ENCODE results near the gene FBXO10.
"Not testable (repeated sequence)": the region's sequence is repeated elsewhere in the genome, so short reads cannot be mapped to it uniquely, and the experiment has no call there.

The FBXO10 gene

DNA sequence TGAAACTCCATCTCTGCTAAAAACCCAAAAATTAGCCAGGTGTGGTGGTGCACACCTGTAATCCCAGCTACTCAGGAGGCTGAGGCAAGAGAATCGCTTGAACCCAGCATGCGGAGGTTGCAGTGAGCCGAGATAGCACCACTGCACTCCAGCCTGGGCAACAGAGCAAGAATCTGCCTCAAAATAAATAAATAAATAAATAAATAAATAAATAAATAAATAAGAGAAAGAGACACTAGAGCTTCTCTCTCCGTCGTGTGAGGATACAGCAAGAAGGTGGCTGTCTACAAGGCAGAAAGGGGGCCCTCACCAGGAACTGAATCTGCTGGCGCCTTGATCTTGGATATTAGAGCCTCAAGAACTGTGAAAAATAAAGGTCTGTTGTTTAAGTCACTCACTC, 102.2 kb downstream of the FBXO10 start:
- not testable (repeated sequence) for DNase-seq

DNA sequence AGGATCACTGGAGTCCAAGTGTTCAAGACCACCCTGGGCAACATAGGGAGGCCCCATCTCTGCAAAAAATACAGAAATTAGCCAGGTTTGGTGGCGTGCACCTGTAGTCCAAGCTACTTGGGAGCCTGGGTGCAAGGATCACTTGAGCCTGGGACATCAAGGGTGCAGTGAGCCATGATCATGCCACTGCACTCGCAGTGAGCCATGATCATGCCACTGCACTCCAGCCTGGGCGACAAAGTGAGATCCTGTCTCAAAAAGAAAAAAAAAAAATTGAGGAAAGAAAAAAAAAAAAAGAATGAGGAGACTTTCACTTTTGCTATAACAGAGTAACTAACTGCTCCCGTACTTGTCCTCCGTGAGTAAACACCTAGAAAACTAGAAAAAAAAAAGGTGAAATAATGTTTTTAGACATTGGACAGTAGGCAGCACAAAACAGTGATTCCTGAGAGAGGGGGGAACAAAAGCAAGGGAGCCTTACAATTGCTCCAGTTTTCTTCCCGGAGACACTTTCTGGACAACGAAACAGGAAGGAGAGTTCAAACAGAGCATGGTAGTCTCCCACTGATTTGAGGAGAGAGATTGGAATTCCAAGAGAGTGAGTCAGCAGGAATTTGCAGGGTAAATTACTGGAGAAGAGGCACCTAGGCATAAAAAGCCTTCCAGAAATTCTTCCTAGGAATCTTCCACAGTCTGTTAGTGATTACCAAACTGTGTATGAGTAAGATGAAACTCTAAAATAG, 104.1 kb downstream of the FBXO10 start:
- DNase-seq: no peak

- no peak for DNase-seq
These were observed 107.6 kb downstream of the FBXO10 start for GRCh38 chr9:37468620-37469019.

- not testable (repeated sequence) for DNase-seq
These were observed 108.7 kb downstream of the FBXO10 start for GRCh38 chr9:37467530-37467929.

- peak; percentile 27 for DNase-seq
These were observed 110.0 kb downstream of the FBXO10 start for GRCh38 chr9:37466037-37466709.

DNA sequence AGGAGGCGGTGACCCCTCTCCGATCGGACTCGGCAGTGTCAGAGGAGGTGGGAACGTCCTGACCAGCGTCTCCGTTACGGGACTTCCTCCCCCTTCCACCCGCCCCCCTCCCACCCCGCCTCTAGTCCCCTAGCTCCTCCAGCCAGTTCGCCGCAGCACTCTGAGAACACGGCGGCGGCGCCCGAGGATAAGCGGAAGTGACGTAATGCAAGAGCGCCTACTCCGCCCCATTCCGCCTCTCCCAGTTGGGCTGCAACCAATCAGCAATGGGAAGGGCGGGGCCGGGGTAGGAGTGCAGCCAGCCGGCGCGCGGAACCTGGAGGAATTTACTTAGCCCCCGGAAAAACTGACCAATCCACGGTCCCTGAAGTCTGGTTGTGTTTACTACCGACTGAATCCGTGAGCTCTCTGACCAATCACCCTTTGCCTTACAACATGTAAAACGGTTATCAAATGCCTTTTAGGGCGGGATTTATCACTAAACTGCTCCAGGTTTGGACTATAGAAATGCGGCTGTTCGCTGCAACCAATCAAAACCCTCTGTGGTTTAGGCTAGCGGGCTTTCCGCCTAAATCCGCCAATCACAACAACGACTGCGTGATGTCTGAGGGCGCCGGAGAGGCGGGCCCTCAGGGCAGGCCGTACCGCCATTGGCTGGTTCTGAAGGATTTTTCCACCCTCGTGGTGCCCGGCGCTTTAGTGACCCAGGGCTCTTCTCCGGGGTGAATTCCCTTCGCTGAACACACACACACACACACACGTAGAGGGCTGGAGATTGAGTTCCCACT, 110.7 kb downstream of the FBXO10 start, which contains the start of gene ZBTB5:
ZBTB5 (minus strand) TSS at position 202 of the 788 bp plus-strand sequence. CDS start 22,899 bp downstream, outside the sequence.
- peak; percentile 91 for DNase-seq

- DNase-seq: peak; percentile 86
These were observed 111.5 kb downstream of the FBXO10 start for GRCh38 chr9:37464426-37465248.

DNA sequence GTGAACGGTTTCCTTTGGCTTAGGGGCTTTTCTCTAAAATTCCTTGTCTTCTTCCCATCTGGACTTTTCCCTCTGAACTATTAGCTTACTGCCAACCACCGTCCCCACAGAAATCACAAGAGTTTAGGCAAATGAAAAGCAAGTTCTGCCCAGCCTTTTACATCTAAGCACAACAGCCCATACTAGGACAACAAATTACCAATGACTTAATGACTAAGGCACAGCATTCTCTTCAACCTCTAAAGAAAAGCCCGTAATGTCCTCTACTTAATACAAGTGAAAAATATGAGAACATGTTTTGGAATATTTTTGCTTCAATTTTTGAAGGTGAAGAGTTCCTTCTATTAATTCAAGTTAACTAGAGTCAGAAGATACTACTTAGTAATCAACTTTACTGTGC, 112.2 kb downstream of the FBXO10 start:
- no peak for DNase-seq

Measured in activated gamma-delta T cell (primary cell).